IPS DF 6.9 (cell line): ENCODE results near the gene LAMTOR1.
"Not testable (repeated sequence)": the region's sequence is repeated elsewhere in the genome, so short reads cannot be mapped to it uniquely, and the experiment has no call there.

Experiments
- DNase-seq: peaks from one replicate; pipeline ENCODE4 v3.0.0-alpha.2; 2013; ENCODE audit warnings: low read depth, low spot score
- H3K27ac ChIP-seq: one replicate; pipeline ENCODE4 v1.5.1; 2013; ENCODE audit warnings: low read length, control low read depth
- H3K27me3 ChIP-seq: 2 replicates; pipeline ENCODE4 v1.6.1; 2013; ENCODE audit warnings: mild to moderate bottlenecking, low read length; ENCODE audit not compliant: control insufficient read depth, insufficient read depth
- H3K36me3 ChIP-seq: 2 replicates; pipeline ENCODE4 v1.6.1; 2013; ENCODE audit warnings: low read length; ENCODE audit not compliant: control insufficient read depth, insufficient read depth
- H3K4me1 ChIP-seq: 2 replicates; pipeline ENCODE4 v1.6.1; 2013; ENCODE audit warnings: low read length; ENCODE audit not compliant: control insufficient read depth, insufficient read depth
- H3K4me3 ChIP-seq: 2 replicates; pipeline ENCODE4 v1.5.1; 2013; ENCODE audit warnings: mild to moderate bottlenecking, low read length
- H3K9me3 ChIP-seq: 2 replicates; pipeline ENCODE4 v1.6.1; 2013; ENCODE audit warnings: low read length, inconsistent platforms; ENCODE audit not compliant: control insufficient read depth, insufficient read depth
- WGBS: extraction: QIAGEN DNeasy Blood & Tissue Kit; methylation state at CpG from one replicate; pipeline ENCODE4 v1.1.7; 2013; ENCODE audit warnings: mixed read lengths, missing lambda C conversion rate; ENCODE audit not compliant: insufficient read length, insufficient coverage; 5-methylcytosine and 5-hydroxymethylcytosine counted together

Gene LAMTOR1

GRCh38 chr11:72102946-72103753 is at the start of gene LAMTOR1:
TSS of gene LAMTOR1 (minus strand) at chr11:72103297. CDS start at chr11:72103224, 73 bp downstream.
- Histone ChIP-seq H3K27me3 (no peaks in the 10 kb centered on the region), H3K9me3 (no peaks in the 10 kb centered on the region), H3K36me3 (peaks cover 9% of the 10 kb centered on the region), H3K4me3 (peak within 1 kb of the TSS; percentile 74), H3K27ac (no peak within 1 kb of the TSS), H3K4me1 (no peaks in the 10 kb centered on the region)
- WGBS, result no CpG with 5 or more reads among the region's 64 CpGs
- DNase-seq, result peak; percentile 98

GRCh38 chr11:72150882-72151281 is 47.8 kb upstream of the LAMTOR1 start:
- Histone ChIP-seq H3K4me3 (no peak overlapping the region), H3K4me1 (no peaks in the 10 kb centered on the region), H3K27ac (no peak overlapping the region), H3K27me3 (no peaks in the 10 kb centered on the region), H3K36me3 (no peaks in the 10 kb centered on the region), H3K9me3 (no peaks in the 10 kb centered on the region)
- no CpG with 5 or more reads among the region's 4 CpGs for whole genome bisulfite sequencing
- DNase-seq, result no peak

- Histone ChIP-seq H3K27me3 (no peaks in the 10 kb centered on the region), H3K4me3 (no peak overlapping the region), H3K36me3 (no peaks in the 10 kb centered on the region), H3K27ac (no peak overlapping the region), H3K9me3 (no peaks in the 10 kb centered on the region), H3K4me1 (no peaks in the 10 kb centered on the region)
- DNase-seq, result no peak
- WGBS, result no CpG with 5 or more reads among the region's 2 CpGs
Observed at GRCh38 chr11:72146625-72147024, 43.5 kb upstream of the LAMTOR1 start.

GRCh38 chr11:72144807-72145565 is 41.9 kb upstream of the LAMTOR1 start:
- no peaks in the 10 kb centered on the region for H3K36me3 ChIP-seq
- H3K4me3 ChIP-seq, result no peak overlapping the region
- H3K9me3 ChIP-seq, result no peaks in the 10 kb centered on the region
- no peaks in the 10 kb centered on the region for H3K27me3 ChIP-seq
- DNase-seq, result no peak
- H3K27ac ChIP-seq, result no peak overlapping the region
- WGBS, result no CpG with 5 or more reads among the region's 4 CpGs
- H3K4me1 ChIP-seq, result no peaks in the 10 kb centered on the region

- H3K27ac ChIP-seq, result not testable (repeated sequence)
- WGBS, result no CpG with 5 or more reads among the region's 1 CpG
Observed at GRCh38 chr11:72142543-72142942, 39.4 kb upstream of the LAMTOR1 start.

GRCh38 chr11:72142086-72142485 is 39.0 kb upstream of the LAMTOR1 start:
- DNase-seq, H3K9me3 ChIP-seq, H3K4me3 ChIP-seq, H3K27me3 ChIP-seq, H3K36me3 ChIP-seq, H3K27ac ChIP-seq, H3K4me1 ChIP-seq: not testable (repeated sequence)
- WGBS, result no CpG with 5 or more reads among the region's 1 CpG

More at GRCh38 chr11:72142543-72142942, 39.4 kb upstream of the LAMTOR1 start:
- not testable (repeated sequence) for DNase-seq, H3K36me3 ChIP-seq, H3K4me3 ChIP-seq, H3K9me3 ChIP-seq, H3K4me1 ChIP-seq, H3K27me3 ChIP-seq

- Histone ChIP-seq H3K27ac (no peak overlapping the region), H3K36me3 (no peaks in the 10 kb centered on the region), H3K27me3 (no peaks in the 10 kb centered on the region), H3K4me3 (no peak overlapping the region), H3K9me3 (no peaks in the 10 kb centered on the region), H3K4me1 (no peaks in the 10 kb centered on the region)
- WGBS, result no CpG with 5 or more reads among the region's 3 CpGs
- DNase-seq, result no peak
Observed at GRCh38 chr11:72141066-72141465, 38.0 kb upstream of the LAMTOR1 start.

- Histone ChIP-seq H3K27me3 (no peaks in the 10 kb centered on the region), H3K27ac (no peak overlapping the region), H3K36me3 (no peaks in the 10 kb centered on the region), H3K9me3 (no peaks in the 10 kb centered on the region), H3K4me1 (no peaks in the 10 kb centered on the region), H3K4me3 (no peak overlapping the region)
- no CpG with 5 or more reads among the region's 2 CpGs for WGBS
- DNase-seq, result no peak
Observed at GRCh38 chr11:72140661-72141060, 37.6 kb upstream of the LAMTOR1 start.

GRCh38 chr11:72139500-72139899 is 36.4 kb upstream of the LAMTOR1 start:
- DNase-seq, result no peak
- no peaks in the 10 kb centered on the region for H3K9me3 ChIP-seq
- H3K27me3 ChIP-seq, result no peaks in the 10 kb centered on the region
- no peaks in the 10 kb centered on the region for H3K36me3 ChIP-seq
- H3K27ac ChIP-seq, result no peak overlapping the region
- WGBS, result no CpG with 5 or more reads among the region's 11 CpGs
- no peak overlapping the region for H3K4me3 ChIP-seq
- no peaks in the 10 kb centered on the region for H3K4me1 ChIP-seq

GRCh38 chr11:72138821-72139390 is 35.8 kb upstream of the LAMTOR1 start:
- WGBS, result no CpG with 5 or more reads among the region's 12 CpGs
- DNase-seq, result no peak
- no peaks in the 10 kb centered on the region for H3K4me1 ChIP-seq
- H3K36me3 ChIP-seq, result no peaks in the 10 kb centered on the region
- no peaks in the 10 kb centered on the region for H3K9me3 ChIP-seq
- no peak overlapping the region for H3K27ac ChIP-seq
- no peaks in the 10 kb centered on the region for H3K27me3 ChIP-seq
- no peak overlapping the region for H3K4me3 ChIP-seq
